Gastroesophageal sphincter (tissue), 2 donors: ENCODE data around the gene FIGN.

ENCODE experiments used
- EP300 ChIP-seq: sonication (generic); formaldehyde crosslinking; IDR thresholded peaks from one replicate; pipeline ENCODE4 v1.6.1; 2017; ENCODE audit warnings: antibody characterized with exemption, mild to moderate bottlenecking
- POLR2A ChIP-seq, 2 donors: fragments of 450-650 bp; IDR thresholded peaks; one replicate each; pipeline ENCODE4 v1.6.1; 2017; ENCODE audit warnings: antibody characterized with exemption in 2 of 2, mild to moderate bottlenecking in 2 of 2, moderate library complexity in 1 of 2

DNA sequence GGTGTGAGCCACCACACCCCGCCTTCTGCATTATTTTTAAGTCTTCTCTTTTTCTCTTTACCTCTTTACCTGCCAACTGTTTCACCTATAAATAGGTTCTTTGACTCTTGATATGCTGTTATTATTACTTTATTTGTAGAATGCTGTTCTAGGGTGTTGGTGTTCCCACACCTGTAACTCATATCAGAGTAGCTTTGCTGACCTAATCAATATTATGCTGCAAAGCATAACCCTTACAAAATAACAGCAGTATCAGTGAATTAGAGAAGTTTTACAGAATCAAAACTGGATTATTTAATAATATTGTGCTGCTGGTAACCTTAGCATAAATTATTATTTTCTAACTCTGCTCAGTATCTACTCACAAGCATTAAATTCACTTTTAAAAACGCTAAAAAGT lies 161.5 kb downstream of the FIGN start:
- TF ChIP-seq POLR2A (IDR thresholded peaks at IDR 0.05) (no peak), EP300 (no peak)
